ENCODE results near the gene AXIN2.

DNA sequence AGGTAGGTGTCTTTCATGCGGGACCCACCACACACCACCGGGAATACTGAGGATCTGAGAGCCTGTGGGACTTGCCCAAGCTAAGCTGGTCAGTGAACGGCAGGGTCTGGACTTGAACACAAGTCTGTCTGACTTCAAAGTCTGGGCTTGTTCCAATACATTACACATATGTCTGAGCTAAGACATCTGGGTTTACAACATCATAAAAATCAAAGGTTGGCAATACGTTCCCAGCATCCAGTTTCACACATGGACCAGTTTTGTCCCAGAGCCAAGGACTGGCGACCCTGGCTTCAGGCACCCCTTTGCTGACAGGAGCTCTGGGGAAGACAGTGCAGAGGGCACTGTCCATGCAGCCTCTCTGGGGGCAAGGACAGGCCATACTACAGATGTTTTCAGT lies 27.9 kb upstream of the AXIN2 start:
- TF ChIP-seq CTCF (IDR thresholded peaks at IDR 0.05): no peak
- no peak for TF ChIP-seq POLR2A (IDR thresholded peaks at IDR 0.05)
